Retinal pigment epithelial cell (primary cell): ENCODE data around the gene MYMK.

Experiments used
- DNase-seq: peaks from one replicate; pipeline ENCODE4 v3.0.0-alpha.2; 2010; ENCODE audit warnings: low read depth
- H3K4me3 ChIP-seq: 2 replicates; pipeline ENCODE4 v1.5.1; 2011; ENCODE audit warnings: mild to moderate bottlenecking, low read length, control low read depth, moderate library complexity
- CTCF ChIP-seq: conservative IDR thresholded peaks from 2 replicates; pipeline ENCODE4 v1.5.1; 2011; ENCODE audit warnings: low read depth, low read length, control low read depth, inconsistent platforms

MYMK gene

GRCh38 chr9:133514460-133515239, 10.1 kb downstream of the MYMK start:
- no peak for DNase-seq
- no peak for TF ChIP-seq CTCF
- H3K4me3 ChIP-seq = no peak overlapping the region

GRCh38 chr9:133513214-133514100, 11.3 kb downstream of the MYMK start:
- no peak for TF ChIP-seq CTCF
- DNase-seq = no peak
- no peak overlapping the region for H3K4me3 ChIP-seq

- no peak for TF ChIP-seq CTCF
- DNase-seq = no peak
- H3K4me3 ChIP-seq = no peak overlapping the region
Measured at GRCh38 chr9:133512253-133513213, 12.2 kb downstream of the MYMK start.

- no peak overlapping the region for H3K4me3 ChIP-seq
- TF ChIP-seq CTCF = no peak
- DNase-seq = no peak
Measured at GRCh38 chr9:133511607-133512006, 13.2 kb downstream of the MYMK start.

- no peak for DNase-seq
- no peak for TF ChIP-seq CTCF
- no peak overlapping the region for H3K4me3 ChIP-seq
Measured at GRCh38 chr9:133510926-133511505, 13.7 kb downstream of the MYMK start.
